ENCODE data around the gene HPN. TPM values are rescaled to one million over a fixed set of nuclear protein-coding genes. Genes with fewer than 3 reads are reported as not detected.

The HPN gene
- total and polyA plus RNA-seq, 10 of the 15 experiments (the other 5 are each of a cell fraction or from before 2014, with no cell fraction given): 0.21 to 0.35 TPM; not detected in 8

- POLR2A ChIA-PET: no interaction called here
- 91% methylated on average over 8 of the region's 8 CpGs for WGBS (ENCODE audit: insufficient coverage, insufficient replicate concordance, low lambda C conversion rate, missing lambda C conversion rate)
- no TSS peak for BruUV-seq (replicated peaks)
- no peak overlapping the region for H3K4me3 ChIP-seq
- H3K27me3 ChIP-seq (replicated peaks in 1 of 2; ENCODE audit: control insufficient read depth in 2 of 2, insufficient read depth in 2 of 2, low read length in 1 of 2): peaks cover 2 to 5% of the 10 kb centered on the region in 2 experiments; a peak in 2 of 4 replicates
- intact Hi-C loops (cut with micrococcal nuclease; ENCODE audit: unreplicated experiment) (no loop called here), in situ Hi-C loops (cut with MboI) (no loop called here)
- no peak overlapping the region for H3K4me2 ChIP-seq (ENCODE audit: control insufficient read depth, insufficient read depth)
- RAD21 ChIA-PET (ENCODE audit: unreplicated experiment): no interaction called here
- SMC1A ChIA-PET (ENCODE audit: uncharacterized antibody, unreplicated experiment): no interaction called here
- H3K9ac ChIP-seq (ENCODE audit: control insufficient read depth, insufficient read depth, low read length): no peak overlapping the region
- H4K20me1 ChIP-seq (ENCODE audit: control insufficient read depth, insufficient read depth): no peaks in the 10 kb centered on the region
- H3K79me2 ChIP-seq (ENCODE audit: control insufficient read depth, insufficient read depth, low read length): no peaks in the 10 kb centered on the region
- no peaks in the 10 kb centered on the region for H3K9me3 ChIP-seq (replicated peaks; ENCODE audit: control insufficient read depth, insufficient read depth, low read length)
- DNase-seq (ENCODE audit: low read depth, low spot score) (no peak), FAIRE-seq (no peak), ATAC-seq (no peak)
- H3K4me1 ChIP-seq (ENCODE audit: control insufficient read depth, insufficient read depth, low read length): no peaks in the 10 kb centered on the region
- H3K27ac ChIP-seq (ENCODE audit: control insufficient read depth, insufficient read depth): no peak overlapping the region
- H2AFZ ChIP-seq (ENCODE audit: control insufficient read depth, low read depth, low read length): no peak overlapping the region
- CTCF ChIA-PET: interaction anchor here (0.6 to 1.6 kb wide), 4 partner anchors 11 to 209 kb away, joined by 3 to 4 read pairs (median 3); no protein-coding TSS in a partner anchor
- peaks cover 0 to 20% of the 10 kb centered on the region in 2 experiments; a peak in 3 of 4 replicates for H3K36me3 ChIP-seq (ENCODE audit: control insufficient read depth in 2 of 2, insufficient read depth in 2 of 2, low read length in 1 of 2)
- TF ChIP-seq CHD2 (IDR thresholded peaks at IDR 0.05; ENCODE audit: borderline replicate concordance, low read depth, low read length): no peak
- no peak for TF ChIP-seq SMARCA5 (IDR thresholded peaks at IDR 0.05)
- TF ChIP-seq CUX1 (IDR thresholded peaks at IDR 0.05; ENCODE audit: insufficient replicate concordance, low read depth, low read length): no peak
- TF ChIP-seq MTA3 (IDR thresholded peaks at IDR 0.05; ENCODE audit: borderline replicate concordance, low read length): no peak
- no peak for TF ChIP-seq IRF4 (IDR thresholded peaks at IDR 0.05; ENCODE audit: low read depth, low read length)
- TF ChIP-seq CEBPZ (IDR thresholded peaks at IDR 0.05; ENCODE audit: low read depth, low read length): no peak
- TF ChIP-seq ZNF207 (IDR thresholded peaks at IDR 0.05; ENCODE audit: borderline replicate concordance): no peak
- no peak for TF ChIP-seq NFYA (IDR thresholded peaks at IDR 0.05; ENCODE audit: borderline replicate concordance, low read depth, low read length)
- no peak for TF ChIP-seq HDAC2 (IDR thresholded peaks at IDR 0.05)
- TF ChIP-seq IRF3 (IDR thresholded peaks at IDR 0.05): no peak
- no peak for TF ChIP-seq ZNF384 (IDR thresholded peaks at IDR 0.05; ENCODE audit: borderline replicate concordance, low read depth, low read length)
- no peak for TF ChIP-seq REST (IDR thresholded peaks at IDR 0.05; ENCODE audit: low read depth, low read length)
Observed at GRCh38 chr19:35027009-35027408, 14.5 kb upstream of the HPN start.
